WTC11 (cell line): ENCODE data around the gene MRPL20.

Experiments
- FOXJ3 ChIP-seq: sonication (generic); formaldehyde crosslinking; IDR thresholded peaks from 2 replicates; pipeline ENCODE4 v1.9.0; 2021; ENCODE audit warnings: missing genetic modification reagents, mild to moderate bottlenecking, borderline replicate concordance
- GABPB1 ChIP-seq: sonication (generic); formaldehyde crosslinking; IDR thresholded peaks from 2 replicates; pipeline ENCODE4 v1.8.1; 2023; ENCODE audit warnings: mild to moderate bottlenecking, missing genetic modification reagents
- JUN ChIP-seq: sonication (generic); formaldehyde crosslinking; IDR thresholded peaks from 2 replicates; pipeline ENCODE4 v1.8.0; 2023; ENCODE audit warnings: mild to moderate bottlenecking, missing genetic modification reagents
- NR1H2 ChIP-seq: sonication (generic); formaldehyde crosslinking; IDR thresholded peaks from 2 replicates; pipeline ENCODE4 v1.9.0; 2021; ENCODE audit warnings: mild to moderate bottlenecking, moderate library complexity, missing genetic modification reagents
- NR2C2 ChIP-seq: sonication (generic); formaldehyde crosslinking; IDR thresholded peaks from 2 replicates; pipeline ENCODE4 v1.8.0; 2022; ENCODE audit warnings: mild to moderate bottlenecking, missing genetic modification reagents
- TF ChIP-seq, protein P1 (sequence below): fragments of 200-600 bp; IDR thresholded peaks from 2 replicates; pipeline ENCODE4 v1.8.0; 2022; ENCODE audit warnings: antibody characterized with exemption
- TF ChIP-seq, protein P2 (sequence below): sonication (generic); formaldehyde crosslinking; IDR thresholded peaks from 2 replicates; pipeline ENCODE4 v1.8.1; 2022; ENCODE audit warnings: low read depth, missing genetic modification reagents, borderline replicate concordance
- TF ChIP-seq, protein P3 (sequence below): sonication (generic); formaldehyde crosslinking; IDR thresholded peaks from 2 replicates; pipeline ENCODE4 v1.8.0; 2023; ENCODE audit warnings: missing genetic modification reagents
- TF ChIP-seq, protein P4 (sequence below): fragments of 250-450 bp; sonication (Bioruptor Pico); IDR thresholded peaks from 2 replicates; pipeline ENCODE4 v1.9.0; 2021; ENCODE audit warnings: mild to moderate bottlenecking
- TF ChIP-seq, protein P5 (sequence below): sonication (generic); formaldehyde crosslinking; IDR thresholded peaks from 2 replicates; pipeline ENCODE4 v1.8.1; 2022; ENCODE audit warnings: mild to moderate bottlenecking, missing genetic modification reagents, moderate library complexity, borderline replicate concordance
- TF ChIP-seq, protein P6 (sequence below): fragments of 250-450 bp; sonication (Bioruptor Pico); IDR thresholded peaks from 2 replicates; pipeline ENCODE4 v1.9.0; 2021; ENCODE audit warnings: mild to moderate bottlenecking, borderline replicate concordance

DNA sequence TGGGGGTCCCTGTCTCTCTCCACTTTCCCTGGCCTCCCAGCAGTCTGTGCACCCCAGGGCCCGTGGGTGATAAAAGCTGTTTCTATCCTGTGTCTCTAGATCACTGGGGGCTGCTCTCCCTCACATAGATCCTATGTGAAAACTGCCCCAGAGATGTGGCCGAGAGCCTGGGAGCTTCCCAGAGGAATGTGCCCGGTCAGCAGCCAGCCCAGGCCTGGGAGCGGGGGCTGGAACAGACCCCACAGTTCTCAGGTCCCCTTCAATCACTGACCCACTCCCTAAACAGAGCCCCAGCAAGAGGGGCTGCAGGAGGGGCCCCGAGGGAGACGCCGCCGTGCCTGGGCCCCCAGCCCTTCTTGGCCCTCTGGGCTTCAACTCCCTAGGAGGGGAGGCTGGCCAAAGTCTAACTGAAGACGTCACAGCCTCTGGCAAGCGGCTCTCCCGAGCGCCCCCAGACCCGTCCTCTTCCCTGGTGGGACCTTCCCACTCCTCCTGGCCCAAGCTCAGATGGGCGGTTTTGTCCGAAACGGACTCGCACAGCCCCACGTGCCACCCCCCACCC lies 49.1 kb downstream of the MRPL20 start:
- TF ChIP-seq, protein P1, sequence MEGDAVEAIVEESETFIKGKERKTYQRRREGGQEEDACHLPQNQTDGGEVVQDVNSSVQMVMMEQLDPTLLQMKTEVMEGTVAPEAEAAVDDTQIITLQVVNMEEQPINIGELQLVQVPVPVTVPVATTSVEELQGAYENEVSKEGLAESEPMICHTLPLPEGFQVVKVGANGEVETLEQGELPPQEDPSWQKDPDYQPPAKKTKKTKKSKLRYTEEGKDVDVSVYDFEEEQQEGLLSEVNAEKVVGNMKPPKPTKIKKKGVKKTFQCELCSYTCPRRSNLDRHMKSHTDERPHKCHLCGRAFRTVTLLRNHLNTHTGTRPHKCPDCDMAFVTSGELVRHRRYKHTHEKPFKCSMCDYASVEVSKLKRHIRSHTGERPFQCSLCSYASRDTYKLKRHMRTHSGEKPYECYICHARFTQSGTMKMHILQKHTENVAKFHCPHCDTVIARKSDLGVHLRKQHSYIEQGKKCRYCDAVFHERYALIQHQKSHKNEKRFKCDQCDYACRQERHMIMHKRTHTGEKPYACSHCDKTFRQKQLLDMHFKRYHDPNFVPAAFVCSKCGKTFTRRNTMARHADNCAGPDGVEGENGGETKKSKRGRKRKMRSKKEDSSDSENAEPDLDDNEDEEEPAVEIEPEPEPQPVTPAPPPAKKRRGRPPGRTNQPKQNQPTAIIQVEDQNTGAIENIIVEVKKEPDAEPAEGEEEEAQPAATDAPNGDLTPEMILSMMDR: no peak
- TF ChIP-seq, protein P2, sequence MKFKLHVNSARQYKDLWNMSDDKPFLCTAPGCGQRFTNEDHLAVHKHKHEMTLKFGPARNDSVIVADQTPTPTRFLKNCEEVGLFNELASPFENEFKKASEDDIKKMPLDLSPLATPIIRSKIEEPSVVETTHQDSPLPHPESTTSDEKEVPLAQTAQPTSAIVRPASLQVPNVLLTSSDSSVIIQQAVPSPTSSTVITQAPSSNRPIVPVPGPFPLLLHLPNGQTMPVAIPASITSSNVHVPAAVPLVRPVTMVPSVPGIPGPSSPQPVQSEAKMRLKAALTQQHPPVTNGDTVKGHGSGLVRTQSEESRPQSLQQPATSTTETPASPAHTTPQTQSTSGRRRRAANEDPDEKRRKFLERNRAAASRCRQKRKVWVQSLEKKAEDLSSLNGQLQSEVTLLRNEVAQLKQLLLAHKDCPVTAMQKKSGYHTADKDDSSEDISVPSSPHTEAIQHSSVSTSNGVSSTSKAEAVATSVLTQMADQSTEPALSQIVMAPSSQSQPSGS (CRISPR knock-in tag): no peak
- TF ChIP-seq, protein P3, sequence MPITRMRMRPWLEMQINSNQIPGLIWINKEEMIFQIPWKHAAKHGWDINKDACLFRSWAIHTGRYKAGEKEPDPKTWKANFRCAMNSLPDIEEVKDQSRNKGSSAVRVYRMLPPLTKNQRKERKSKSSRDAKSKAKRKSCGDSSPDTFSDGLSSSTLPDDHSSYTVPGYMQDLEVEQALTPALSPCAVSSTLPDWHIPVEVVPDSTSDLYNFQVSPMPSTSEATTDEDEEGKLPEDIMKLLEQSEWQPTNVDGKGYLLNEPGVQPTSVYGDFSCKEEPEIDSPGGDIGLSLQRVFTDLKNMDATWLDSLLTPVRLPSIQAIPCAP (CRISPR knock-in tag): no peak
- TF ChIP-seq, protein P4, sequence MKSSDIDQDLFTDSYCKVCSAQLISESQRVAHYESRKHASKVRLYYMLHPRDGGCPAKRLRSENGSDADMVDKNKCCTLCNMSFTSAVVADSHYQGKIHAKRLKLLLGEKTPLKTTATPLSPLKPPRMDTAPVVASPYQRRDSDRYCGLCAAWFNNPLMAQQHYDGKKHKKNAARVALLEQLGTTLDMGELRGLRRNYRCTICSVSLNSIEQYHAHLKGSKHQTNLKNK (CRISPR knock-in tag): no peak
- TF ChIP-seq FOXJ3 (CRISPR knock-in tag): no peak
- TF ChIP-seq JUN (CRISPR knock-in tag): no peak
- TF ChIP-seq, protein P5, sequence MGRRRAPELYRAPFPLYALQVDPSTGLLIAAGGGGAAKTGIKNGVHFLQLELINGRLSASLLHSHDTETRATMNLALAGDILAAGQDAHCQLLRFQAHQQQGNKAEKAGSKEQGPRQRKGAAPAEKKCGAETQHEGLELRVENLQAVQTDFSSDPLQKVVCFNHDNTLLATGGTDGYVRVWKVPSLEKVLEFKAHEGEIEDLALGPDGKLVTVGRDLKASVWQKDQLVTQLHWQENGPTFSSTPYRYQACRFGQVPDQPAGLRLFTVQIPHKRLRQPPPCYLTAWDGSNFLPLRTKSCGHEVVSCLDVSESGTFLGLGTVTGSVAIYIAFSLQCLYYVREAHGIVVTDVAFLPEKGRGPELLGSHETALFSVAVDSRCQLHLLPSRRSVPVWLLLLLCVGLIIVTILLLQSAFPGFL (CRISPR knock-in tag): no peak
- TF ChIP-seq, protein P6, sequence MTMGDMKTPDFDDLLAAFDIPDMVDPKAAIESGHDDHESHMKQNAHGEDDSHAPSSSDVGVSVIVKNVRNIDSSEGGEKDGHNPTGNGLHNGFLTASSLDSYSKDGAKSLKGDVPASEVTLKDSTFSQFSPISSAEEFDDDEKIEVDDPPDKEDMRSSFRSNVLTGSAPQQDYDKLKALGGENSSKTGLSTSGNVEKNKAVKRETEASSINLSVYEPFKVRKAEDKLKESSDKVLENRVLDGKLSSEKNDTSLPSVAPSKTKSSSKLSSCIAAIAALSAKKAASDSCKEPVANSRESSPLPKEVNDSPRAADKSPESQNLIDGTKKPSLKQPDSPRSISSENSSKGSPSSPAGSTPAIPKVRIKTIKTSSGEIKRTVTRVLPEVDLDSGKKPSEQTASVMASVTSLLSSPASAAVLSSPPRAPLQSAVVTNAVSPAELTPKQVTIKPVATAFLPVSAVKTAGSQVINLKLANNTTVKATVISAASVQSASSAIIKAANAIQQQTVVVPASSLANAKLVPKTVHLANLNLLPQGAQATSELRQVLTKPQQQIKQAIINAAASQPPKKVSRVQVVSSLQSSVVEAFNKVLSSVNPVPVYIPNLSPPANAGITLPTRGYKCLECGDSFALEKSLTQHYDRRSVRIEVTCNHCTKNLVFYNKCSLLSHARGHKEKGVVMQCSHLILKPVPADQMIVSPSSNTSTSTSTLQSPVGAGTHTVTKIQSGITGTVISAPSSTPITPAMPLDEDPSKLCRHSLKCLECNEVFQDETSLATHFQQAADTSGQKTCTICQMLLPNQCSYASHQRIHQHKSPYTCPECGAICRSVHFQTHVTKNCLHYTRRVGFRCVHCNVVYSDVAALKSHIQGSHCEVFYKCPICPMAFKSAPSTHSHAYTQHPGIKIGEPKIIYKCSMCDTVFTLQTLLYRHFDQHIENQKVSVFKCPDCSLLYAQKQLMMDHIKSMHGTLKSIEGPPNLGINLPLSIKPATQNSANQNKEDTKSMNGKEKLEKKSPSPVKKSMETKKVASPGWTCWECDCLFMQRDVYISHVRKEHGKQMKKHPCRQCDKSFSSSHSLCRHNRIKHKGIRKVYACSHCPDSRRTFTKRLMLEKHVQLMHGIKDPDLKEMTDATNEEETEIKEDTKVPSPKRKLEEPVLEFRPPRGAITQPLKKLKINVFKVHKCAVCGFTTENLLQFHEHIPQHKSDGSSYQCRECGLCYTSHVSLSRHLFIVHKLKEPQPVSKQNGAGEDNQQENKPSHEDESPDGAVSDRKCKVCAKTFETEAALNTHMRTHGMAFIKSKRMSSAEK: no peak
- no peak for TF ChIP-seq GABPB1 (CRISPR knock-in tag)
- no peak for TF ChIP-seq NR2C2
- no peak for TF ChIP-seq NR1H2 (CRISPR knock-in tag)
